Activated T-helper 17 cell treated with anti-CD3 and anti-CD28 coated beads, Interleukin-2, amount 50 U/mL, for 72 hours (primary cell): Measurements from ENCODE around the gene CLEC10A. TPM values are rescaled to one million over a fixed set of nuclear protein-coding genes. Genes with fewer than 3 reads are reported as not detected.
A peak's percentile ranks its signal among the peaks of the same experiment; 100 is the strongest.
"Not testable (repeated sequence)": the region's sequence is repeated elsewhere in the genome, so short reads cannot be mapped to it uniquely, and the experiment has no call there.

Experiments
- ATAC-seq: fragments of 150-1000 bp; cut with Tn5 transposase; replicated peaks from 2 replicates; pipeline ENCODE4 v1.10.0; 2021; ENCODE audit warnings: mild to moderate bottlenecking, moderate library complexity
- H3K27ac Mint-ChIP-seq: one replicate; pipeline ENCODE4 v1.8.0; 2022; ENCODE audit warnings: mixed read lengths
- H3K27me3 Mint-ChIP-seq: one replicate; pipeline ENCODE4 v1.8.0; 2022; ENCODE audit warnings: mixed read lengths
- H3K36me3 Mint-ChIP-seq: one replicate; pipeline ENCODE4 v1.8.0; 2022; ENCODE audit warnings: low read depth, mild to moderate bottlenecking, mixed read lengths
- H3K4me1 Mint-ChIP-seq: one replicate; pipeline ENCODE4 v1.8.0; 2022; ENCODE audit warnings: mixed read lengths
- H3K4me3 Mint-ChIP-seq: one replicate; pipeline ENCODE4 v1.8.0; 2022; ENCODE audit warnings: mild to moderate bottlenecking, mixed read lengths
- H3K9me3 Mint-ChIP-seq: one replicate; pipeline ENCODE4 v1.8.0; 2022; ENCODE audit warnings: mixed read lengths
- total RNA-seq, 2 donors: library from RNA; stranded (reverse); gene quantifications; one replicate each; pipeline ENCODE4 v1.2.3, GENCODE V29; 2022

Gene CLEC10A
- total RNA-seq, 2 donors from 2014 or later: not detected

GRCh38 chr17:7098802-7099459 lies 18.9 kb upstream of the CLEC10A start:
- ATAC-seq: no peak
- H3K36me3 Mint-ChIP-seq: no peaks in the 10 kb centered on the region
- H3K4me1 Mint-ChIP-seq: peaks cover 5% of the 10 kb centered on the region
- no peaks in the 10 kb centered on the region for H3K9me3 Mint-ChIP-seq
- H3K27me3 Mint-ChIP-seq: peaks cover 31% of the 10 kb centered on the region
- no peak overlapping the region for H3K27ac Mint-ChIP-seq
- no peak overlapping the region for H3K4me3 Mint-ChIP-seq

GRCh38 chr17:7097940-7098339 lies 17.9 kb upstream of the CLEC10A start:
- no peaks in the 10 kb centered on the region for H3K9me3 Mint-ChIP-seq
- H3K4me1 Mint-ChIP-seq: peaks cover 5% of the 10 kb centered on the region
- no peak overlapping the region for H3K27ac Mint-ChIP-seq
- no peak overlapping the region for H3K4me3 Mint-ChIP-seq
- no peaks in the 10 kb centered on the region for H3K36me3 Mint-ChIP-seq
- peaks cover 28% of the 10 kb centered on the region for H3K27me3 Mint-ChIP-seq
- no peak for ATAC-seq

- Mint-ChIP-seq H3K27me3 (peaks cover 23% of the 10 kb centered on the region), H3K4me1 (peaks cover 8% of the 10 kb centered on the region), H3K4me3 (no peak overlapping the region), H3K27ac (no peak overlapping the region), H3K9me3 (no peaks in the 10 kb centered on the region), H3K36me3 (no peaks in the 10 kb centered on the region)
- ATAC-seq: no peak
Measured at GRCh38 chr17:7095625-7096024, 15.6 kb upstream of the CLEC10A start.

GRCh38 chr17:7094652-7095019 lies 14.6 kb upstream of the CLEC10A start:
- no peaks in the 10 kb centered on the region for H3K36me3 Mint-ChIP-seq
- peaks cover 19% of the 10 kb centered on the region for H3K27me3 Mint-ChIP-seq
- peaks cover 8% of the 10 kb centered on the region for H3K4me1 Mint-ChIP-seq
- no peak overlapping the region for H3K4me3 Mint-ChIP-seq
- no peaks in the 10 kb centered on the region for H3K9me3 Mint-ChIP-seq
- peak overlapping the region; percentile 8 for H3K27ac Mint-ChIP-seq
- ATAC-seq: no peak

GRCh38 chr17:7091311-7092005 lies 11.4 kb upstream of the CLEC10A start:
- H3K4me3 Mint-ChIP-seq, H3K4me1 Mint-ChIP-seq: not testable (repeated sequence)
- H3K27me3 Mint-ChIP-seq: peaks cover 24% of the 10 kb centered on the region

GRCh38 chr17:7089570-7089969 lies 9.5 kb upstream of the CLEC10A start:
- H3K9me3 Mint-ChIP-seq, ATAC-seq, H3K27ac Mint-ChIP-seq, H3K36me3 Mint-ChIP-seq, H3K4me1 Mint-ChIP-seq, H3K4me3 Mint-ChIP-seq: not testable (repeated sequence)
- H3K27me3 Mint-ChIP-seq: peaks cover 19% of the 10 kb centered on the region

More at GRCh38 chr17:7091311-7092005, 11.4 kb upstream of the CLEC10A start:
- H3K27ac Mint-ChIP-seq, H3K36me3 Mint-ChIP-seq, ATAC-seq, H3K9me3 Mint-ChIP-seq: not testable (repeated sequence)

- not testable (repeated sequence) for ATAC-seq, H3K27ac Mint-ChIP-seq, H3K4me1 Mint-ChIP-seq, H3K36me3 Mint-ChIP-seq, H3K4me3 Mint-ChIP-seq, H3K9me3 Mint-ChIP-seq
- peaks cover 13% of the 10 kb centered on the region for H3K27me3 Mint-ChIP-seq
Measured at GRCh38 chr17:7088442-7088841, 8.4 kb upstream of the CLEC10A start.

GRCh38 chr17:7084088-7084487 lies 4.0 kb upstream of the CLEC10A start:
- Mint-ChIP-seq H3K4me1 (peaks cover 14% of the 10 kb centered on the region), H3K4me3 (no peak overlapping the region), H3K36me3 (no peaks in the 10 kb centered on the region), H3K27me3 (peaks cover 6% of the 10 kb centered on the region), H3K27ac (no peak overlapping the region), H3K9me3 (no peaks in the 10 kb centered on the region)
- no peak for ATAC-seq

- Mint-ChIP-seq H3K36me3 (no peaks in the 10 kb centered on the region), H3K27me3 (peaks cover 6% of the 10 kb centered on the region), H3K27ac (no peak overlapping the region), H3K4me3 (no peak overlapping the region), H3K9me3 (no peaks in the 10 kb centered on the region), H3K4me1 (peaks cover 17% of the 10 kb centered on the region)
- peak; percentile 31 for ATAC-seq
Measured at GRCh38 chr17:7083592-7083991, 3.5 kb upstream of the CLEC10A start.

- no peaks in the 10 kb centered on the region for H3K36me3 Mint-ChIP-seq
- H3K27me3 Mint-ChIP-seq: no peaks in the 10 kb centered on the region
- ATAC-seq: peak; percentile 84
- peaks cover 17% of the 10 kb centered on the region for H3K4me1 Mint-ChIP-seq
- no peaks in the 10 kb centered on the region for H3K9me3 Mint-ChIP-seq
- H3K4me3 Mint-ChIP-seq: no peak overlapping the region
- H3K27ac Mint-ChIP-seq: no peak overlapping the region
Measured at GRCh38 chr17:7081341-7082062, 1.5 kb upstream of the CLEC10A start.

GRCh38 chr17:7080456-7081041 lies 498 bp upstream of the CLEC10A start:
- Mint-ChIP-seq H3K9me3 (no peaks in the 10 kb centered on the region), H3K4me3 (no peak overlapping the region), H3K36me3 (no peaks in the 10 kb centered on the region), H3K4me1 (peaks cover 17% of the 10 kb centered on the region), H3K27ac (peak overlapping the region; percentile 8), H3K27me3 (no peaks in the 10 kb centered on the region)
- no peak for ATAC-seq

GRCh38 chr17:7078711-7079110 lies 1.3 kb downstream of the CLEC10A start:
- Mint-ChIP-seq H3K27me3 (no peaks in the 10 kb centered on the region), H3K36me3 (no peaks in the 10 kb centered on the region), H3K9me3 (no peaks in the 10 kb centered on the region), H3K27ac (peak overlapping the region; percentile 6), H3K4me3 (no peak overlapping the region), H3K4me1 (peaks cover 16% of the 10 kb centered on the region)
- no peak for ATAC-seq

- Mint-ChIP-seq H3K4me3 (no peak overlapping the region), H3K4me1 (peaks cover 12% of the 10 kb centered on the region), H3K36me3 (no peaks in the 10 kb centered on the region), H3K27ac (no peak overlapping the region), H3K9me3 (no peaks in the 10 kb centered on the region), H3K27me3 (no peaks in the 10 kb centered on the region)
- no peak for ATAC-seq
Measured at GRCh38 chr17:7077911-7078546, 2.0 kb downstream of the CLEC10A start.

- no peaks in the 10 kb centered on the region for H3K36me3 Mint-ChIP-seq
- H3K4me3 Mint-ChIP-seq: no peak overlapping the region
- peaks cover 3% of the 10 kb centered on the region for H3K4me1 Mint-ChIP-seq
- no peak for ATAC-seq
- H3K27ac Mint-ChIP-seq: no peak overlapping the region
- H3K9me3 Mint-ChIP-seq: no peaks in the 10 kb centered on the region
- H3K27me3 Mint-ChIP-seq: no peaks in the 10 kb centered on the region
Measured at GRCh38 chr17:7074931-7075330, 5.1 kb downstream of the CLEC10A start.
